HG02884 (cell line): ENCODE data around the gene CAPZA1.
A peak's percentile ranks its signal among the peaks of the same experiment; 100 is the strongest.
"Not testable (repeated sequence)": the region's sequence is repeated elsewhere in the genome, so short reads cannot be mapped to it uniquely, and the experiment has no call there.

Experiments
- ATAC-seq: cut with Tn5 transposase; IDR thresholded peaks from one replicate; pipeline ENCODE4 v1.9.1; 2021; ENCODE audit warnings: mild to moderate bottlenecking, moderate library complexity; ENCODE audit not compliant: unreplicated experiment

Gene CAPZA1

GRCh38 chr1:112626887-112627286 lies 7.3 kb downstream of the CAPZA1 start:
- no peak for ATAC-seq

- ATAC-seq: no peak
Measured at GRCh38 chr1:112628516-112628915, 8.9 kb downstream of the CAPZA1 start.

- ATAC-seq: no peak
Measured at GRCh38 chr1:112629256-112629655, 9.6 kb downstream of the CAPZA1 start.

GRCh38 chr1:112633628-112634027 lies 14.0 kb downstream of the CAPZA1 start:
- ATAC-seq: no peak

GRCh38 chr1:112634367-112634766 lies 14.7 kb downstream of the CAPZA1 start:
- no peak for ATAC-seq

- no peak for ATAC-seq
Measured at GRCh38 chr1:112636056-112636455, 16.4 kb downstream of the CAPZA1 start.

GRCh38 chr1:112636597-112637253 lies 17.1 kb downstream of the CAPZA1 start:
- ATAC-seq: peak; percentile 46

- ATAC-seq: no peak
Measured at GRCh38 chr1:112637254-112638109, 17.9 kb downstream of the CAPZA1 start.

- ATAC-seq: no peak
Measured at GRCh38 chr1:112638110-112638428, 18.4 kb downstream of the CAPZA1 start.

- ATAC-seq: not testable (repeated sequence)
Measured at GRCh38 chr1:112640437-112640836, 20.8 kb downstream of the CAPZA1 start.

- no peak for ATAC-seq
Measured at GRCh38 chr1:112643080-112643479, 23.4 kb downstream of the CAPZA1 start.

GRCh38 chr1:112646225-112646624 lies 26.6 kb downstream of the CAPZA1 start:
- ATAC-seq: no peak

- ATAC-seq: no peak
Measured at GRCh38 chr1:112651205-112651604, 31.6 kb downstream of the CAPZA1 start.

GRCh38 chr1:112665857-112666256 lies 46.2 kb downstream of the CAPZA1 start:
- ATAC-seq: no peak

GRCh38 chr1:112666946-112667345 lies 47.3 kb downstream of the CAPZA1 start:
- ATAC-seq: no peak

GRCh38 chr1:112672009-112672408 lies 52.4 kb downstream of the CAPZA1 start:
- no peak for ATAC-seq

- ATAC-seq: no peak
Measured at GRCh38 chr1:112672842-112673241, 53.2 kb downstream of the CAPZA1 start.

- ATAC-seq: no peak
Measured at GRCh38 chr1:112673592-112674439, 54.2 kb downstream of the CAPZA1 start.

GRCh38 chr1:112674440-112674985 lies 54.9 kb downstream of the CAPZA1 start, which contains the start of gene MOV10:
MOV10 (plus strand) TSS chr1:112674659; CDS start chr1:112674913, 254 bp downstream.
- peak; percentile 55 for ATAC-seq

- peak; percentile 31 for ATAC-seq
Measured at GRCh38 chr1:112674986-112675727, 55.5 kb downstream of the CAPZA1 start.
